Calu3 (cell line): Measurements from ENCODE around the gene STRN. TPM values are rescaled to one million over a fixed set of nuclear protein-coding genes. Genes with fewer than 3 reads are reported as not detected.

Source experiments
- BruUV-seq: library from RNA; stranded (reverse); fragments of 400-500 nt; replicated peaks from 2 replicates; lab custom pipeline; 2021; lab: Mats Ljungman, UMichigan
- CTCF ChIA-PET: fragments of 300-600 bp; sonication (Branson Sonifier 250); formaldehyde crosslinking; loops from one replicate; lab custom pipeline; 2022; ENCODE audit warnings: antibody characterized with exemption; lab: Charles Lee
- DNase-seq: peaks from one replicate; pipeline ENCODE4 v3.0.0; 2022
- H3K27ac Mint-ChIP-seq: one replicate; pipeline ENCODE4 v1.8.0; 2022; ENCODE audit warnings: mixed read lengths; ENCODE audit not compliant: unreplicated experiment
- H3K27me3 Mint-ChIP-seq: one replicate; pipeline ENCODE4 v1.8.0; 2022; ENCODE audit warnings: mixed read lengths; ENCODE audit not compliant: unreplicated experiment
- H3K36me3 Mint-ChIP-seq: one replicate; pipeline ENCODE4 v1.8.0; 2022; ENCODE audit warnings: mild to moderate bottlenecking, moderate library complexity, mixed read lengths; ENCODE audit not compliant: insufficient read depth, unreplicated experiment
- H3K4me1 Mint-ChIP-seq: one replicate; pipeline ENCODE4 v1.8.0; 2022; ENCODE audit warnings: mild to moderate bottlenecking, low read depth, mixed read lengths; ENCODE audit not compliant: unreplicated experiment
- H3K4me3 Mint-ChIP-seq: one replicate; pipeline ENCODE4 v1.8.0; 2022; ENCODE audit warnings: mild to moderate bottlenecking, low read depth, moderate library complexity, mixed read lengths; ENCODE audit not compliant: unreplicated experiment
- H3K9me3 Mint-ChIP-seq: one replicate; pipeline ENCODE4 v1.8.0; 2022; ENCODE audit warnings: low read depth, mixed read lengths; ENCODE audit not compliant: unreplicated experiment
- intact Hi-C: fragments of 100-400 bp; cut with micrococcal nuclease; formaldehyde crosslinking; loops from one replicate; pipeline ENCODE4 v1.10.0; 2022; ENCODE audit not compliant: unreplicated experiment
- total RNA-seq: library from RNA; stranded (reverse); gene quantifications from 2 replicates; pipeline ENCODE4 v1.2.3, GENCODE V29; 2022
- TF ChIP-seq, protein P1 (sequence below): fragments of 200-600 bp; IDR thresholded peaks from one replicate; pipeline ENCODE4 v1.8.0; 2022; ENCODE audit warnings: antibody characterized with exemption; ENCODE audit not compliant: unreplicated experiment

STRN gene
- total RNA-seq, 1 experiment from 2014 or later, result 29.3 TPM

DNA sequence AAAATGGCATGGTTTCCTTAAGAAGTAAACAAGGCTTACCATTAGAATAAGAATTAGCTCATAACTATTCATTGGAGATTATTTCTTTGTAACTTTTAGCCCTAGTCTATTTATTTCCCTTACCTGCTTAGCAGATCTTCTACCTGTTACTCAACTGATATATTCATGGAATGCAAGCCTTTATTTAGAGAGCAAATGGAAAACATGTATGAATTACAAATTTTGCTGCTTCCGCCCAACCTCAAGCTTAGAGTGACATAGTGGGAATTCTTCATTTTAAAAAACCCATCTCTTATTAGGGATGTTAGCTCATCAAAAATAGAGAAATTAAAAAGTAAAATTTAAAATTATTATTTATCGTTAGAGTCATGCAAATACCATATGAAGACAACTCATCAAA is 110.9 kb downstream of the STRN start:
- TF ChIP-seq, protein P1, sequence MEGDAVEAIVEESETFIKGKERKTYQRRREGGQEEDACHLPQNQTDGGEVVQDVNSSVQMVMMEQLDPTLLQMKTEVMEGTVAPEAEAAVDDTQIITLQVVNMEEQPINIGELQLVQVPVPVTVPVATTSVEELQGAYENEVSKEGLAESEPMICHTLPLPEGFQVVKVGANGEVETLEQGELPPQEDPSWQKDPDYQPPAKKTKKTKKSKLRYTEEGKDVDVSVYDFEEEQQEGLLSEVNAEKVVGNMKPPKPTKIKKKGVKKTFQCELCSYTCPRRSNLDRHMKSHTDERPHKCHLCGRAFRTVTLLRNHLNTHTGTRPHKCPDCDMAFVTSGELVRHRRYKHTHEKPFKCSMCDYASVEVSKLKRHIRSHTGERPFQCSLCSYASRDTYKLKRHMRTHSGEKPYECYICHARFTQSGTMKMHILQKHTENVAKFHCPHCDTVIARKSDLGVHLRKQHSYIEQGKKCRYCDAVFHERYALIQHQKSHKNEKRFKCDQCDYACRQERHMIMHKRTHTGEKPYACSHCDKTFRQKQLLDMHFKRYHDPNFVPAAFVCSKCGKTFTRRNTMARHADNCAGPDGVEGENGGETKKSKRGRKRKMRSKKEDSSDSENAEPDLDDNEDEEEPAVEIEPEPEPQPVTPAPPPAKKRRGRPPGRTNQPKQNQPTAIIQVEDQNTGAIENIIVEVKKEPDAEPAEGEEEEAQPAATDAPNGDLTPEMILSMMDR, result no peak
- intact Hi-C loops, result no loop called here
- no peak for DNase-seq
- H3K27me3 Mint-ChIP-seq, result no peaks in the 10 kb centered on the region
- H3K36me3 Mint-ChIP-seq, result peaks cover 7% of the 10 kb centered on the region
- no peak overlapping the region for H3K27ac Mint-ChIP-seq
- CTCF ChIA-PET, result interaction anchor here (1.2 kb wide), 1 partner anchor 8 kb away, joined by 3 read pairs; no protein-coding TSS in a partner anchor
- no peaks in the 10 kb centered on the region for H3K4me1 Mint-ChIP-seq
- no peaks in the 10 kb centered on the region for H3K9me3 Mint-ChIP-seq
- H3K4me3 Mint-ChIP-seq, result no peak overlapping the region
- BruUV-seq, result no TSS peak

DNA sequence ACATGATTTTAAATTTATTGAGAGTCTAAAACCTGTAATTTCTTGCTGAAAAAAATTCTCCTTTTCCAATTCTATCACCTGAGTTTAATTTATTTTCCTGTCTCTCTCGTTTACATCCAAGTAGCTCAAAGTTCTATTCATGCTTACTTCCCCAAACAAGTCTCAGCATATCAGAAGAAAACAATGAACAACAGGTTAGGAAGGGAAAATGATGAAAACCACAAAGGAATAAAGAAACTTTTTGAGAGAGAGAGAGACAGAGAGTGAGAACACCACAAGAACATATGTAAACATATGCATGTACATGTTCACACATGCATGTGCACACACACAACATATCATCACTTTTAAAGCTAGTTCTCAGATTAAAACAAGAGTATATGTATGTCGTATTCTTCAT is 112.1 kb downstream of the STRN start:
- H3K4me3 Mint-ChIP-seq, result no peak overlapping the region
- H3K9me3 Mint-ChIP-seq, result no peaks in the 10 kb centered on the region
- no TSS peak for BruUV-seq
- CTCF ChIA-PET, result interaction anchor here (0.6 kb wide), 1 partner anchor 27 kb away, joined by 4 read pairs; no protein-coding TSS in a partner anchor
- H3K36me3 Mint-ChIP-seq, result peaks cover 6% of the 10 kb centered on the region
- no peaks in the 10 kb centered on the region for H3K27me3 Mint-ChIP-seq
- no peaks in the 10 kb centered on the region for H3K4me1 Mint-ChIP-seq
- TF ChIP-seq, protein P1, result no peak
- intact Hi-C loops, result no loop called here
- DNase-seq, result no peak
- no peak overlapping the region for H3K27ac Mint-ChIP-seq

DNA sequence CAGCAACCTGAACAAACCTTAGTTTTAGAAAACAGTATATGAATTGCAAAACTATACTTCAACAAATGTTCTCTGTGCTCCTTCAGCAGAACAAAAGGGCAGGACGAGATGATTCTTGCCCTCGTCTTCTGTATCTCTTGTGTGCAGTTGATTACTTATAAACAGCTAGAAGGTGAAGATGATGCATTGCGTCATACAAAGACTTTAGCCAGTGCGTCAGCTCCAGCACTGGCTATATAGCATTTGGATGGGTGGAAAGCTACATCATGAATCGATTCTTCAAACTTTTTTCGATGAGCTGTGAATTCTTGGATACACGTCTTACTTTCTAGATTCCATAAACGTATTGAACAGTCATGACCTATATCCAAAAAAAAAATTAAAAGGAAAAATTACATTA is 117.1 kb downstream of the STRN start:
- Mint-ChIP-seq H3K4me1 (no peaks in the 10 kb centered on the region), H3K27ac (no peak overlapping the region), H3K27me3 (no peaks in the 10 kb centered on the region), H3K36me3 (no peaks in the 10 kb centered on the region), H3K9me3 (no peaks in the 10 kb centered on the region), H3K4me3 (no peak overlapping the region)
- intact Hi-C loops, result no loop called here
- no TSS peak for BruUV-seq
- no peak for DNase-seq
- TF ChIP-seq, protein P1, result no peak
- CTCF ChIA-PET, result no interaction called here

DNA sequence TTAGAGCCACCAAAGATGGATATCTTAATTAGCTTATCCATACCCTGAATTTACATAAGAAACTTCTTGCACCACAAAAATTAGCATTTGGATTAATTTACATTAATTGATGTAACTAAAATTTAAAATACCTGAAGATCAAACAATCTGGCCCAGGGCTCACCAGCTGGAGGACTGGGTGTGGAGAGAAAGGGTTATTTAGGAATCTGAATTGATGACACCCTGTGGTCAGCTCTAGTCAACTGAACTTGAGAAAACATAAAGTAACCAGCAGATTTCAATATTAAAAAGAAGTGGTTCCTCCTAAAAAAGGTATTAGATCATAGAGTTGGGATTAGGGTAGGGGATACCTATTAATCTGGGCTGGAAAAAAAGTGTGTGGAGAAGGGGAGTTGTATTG is 122.5 kb downstream of the STRN start:
- Mint-ChIP-seq H3K27ac (no peak overlapping the region), H3K4me3 (no peak overlapping the region), H3K27me3 (no peaks in the 10 kb centered on the region), H3K4me1 (no peaks in the 10 kb centered on the region), H3K36me3 (peaks cover 3% of the 10 kb centered on the region), H3K9me3 (no peaks in the 10 kb centered on the region)
- TF ChIP-seq, protein P1, result no peak
- BruUV-seq, result no TSS peak
- intact Hi-C loops, result no loop called here
- DNase-seq, result no peak
- CTCF ChIA-PET, result no interaction called here
